Fibroblast of lung (primary cell): ENCODE measurements around the gene SIGLEC9. TPM values are rescaled to one million over a fixed set of nuclear protein-coding genes. Genes with fewer than 3 reads are reported as not detected.

Source experiments
- DNase-seq, 2 donors: peaks; one replicate each; pipeline versions ENCODE4 v3.0.0 to v3.0.0-alpha.2; 2010; ENCODE audit warnings: low read depth in 2 of 2
- H2AFZ ChIP-seq: 2 replicates; pipeline ENCODE4 v1.5.1; 2012; ENCODE audit warnings: low read length, control low read depth, inconsistent platforms
- H3K27ac ChIP-seq: 2 replicates; pipeline ENCODE4 v1.5.1; 2011; ENCODE audit warnings: low read length, control low read depth; ENCODE audit not compliant: insufficient read depth
- H3K27me3 ChIP-seq: 2 replicates; pipeline ENCODE4 v1.5.1; 2011; ENCODE audit warnings: mild to moderate bottlenecking, low read length; ENCODE audit not compliant: control insufficient read depth, insufficient read depth
- H3K36me3 ChIP-seq: 2 replicates; pipeline ENCODE4 v1.5.1; 2011; ENCODE audit warnings: low read length; ENCODE audit not compliant: control insufficient read depth, insufficient read depth
- H3K4me1 ChIP-seq: 2 replicates; pipeline ENCODE4 v1.5.1; 2011; ENCODE audit warnings: low read length; ENCODE audit not compliant: control insufficient read depth, insufficient read depth; ENCODE audit errors: extremely low read depth
- H3K4me2 ChIP-seq: 2 replicates; pipeline ENCODE4 v1.5.1; 2011; ENCODE audit warnings: low read length, control low read depth; ENCODE audit not compliant: insufficient read depth; ENCODE audit errors: extremely low read depth
- H3K4me3 ChIP-seq, 4 experiments: fragments of 200-600 bp in 1 of 4; sonication (generic) in 1 of 4; replicated peaks in 1 of 4; 2 replicates each; pipeline ENCODE4 v1.5.1; 2011 to 2016; ENCODE audit warnings: low read length in 4 of 4, low read depth in 3 of 4, mild to moderate bottlenecking in 3 of 4, control low read depth in 2 of 4, inconsistent platforms in 1 of 4, mixed read lengths in 1 of 4; ENCODE audit not compliant: insufficient read depth in 1 of 4; ENCODE audit errors: control extremely low read depth in 1 of 4
- H3K79me2 ChIP-seq: 2 replicates; pipeline ENCODE4 v1.5.1; 2012; ENCODE audit warnings: mild to moderate bottlenecking, low read length, inconsistent platforms; ENCODE audit not compliant: control insufficient read depth, insufficient read depth
- H3K9ac ChIP-seq: 2 replicates; pipeline ENCODE4 v1.5.1; 2011; ENCODE audit warnings: mild to moderate bottlenecking, low read length, control low read depth; ENCODE audit not compliant: insufficient read depth
- H3K9me3 ChIP-seq: 2 replicates; pipeline ENCODE4 v1.5.1; 2012; ENCODE audit warnings: low read depth, low read length; ENCODE audit not compliant: control insufficient read depth, insufficient read depth
- H4K20me1 ChIP-seq: 2 replicates; pipeline ENCODE4 v1.5.1; 2011; ENCODE audit warnings: low read length; ENCODE audit not compliant: control insufficient read depth, insufficient read depth; ENCODE audit errors: extremely low read depth
- EZH2 ChIP-seq: IDR thresholded peaks from 2 replicates; pipeline ENCODE4 v1.5.1; 2012; ENCODE audit warnings: low read length, control low read depth, mild to moderate bottlenecking; ENCODE audit errors: missing control alignments
- polyA plus RNA-seq, 2 donors: library from polyadenylated mRNA; depleted of rRNA in 1 of 2; stranded (reverse) in 1 of 2; unstranded in 1 of 2; fragments of >200 nt; gene quantifications; 2 replicates each; pipeline ENCODE4 v1.2.1, GENCODE V29; 2011 to 2012; ENCODE audit warnings: missing spikeins in 1 of 2
- total RNA-seq: library from RNA; depleted of rRNA; stranded (reverse); fragments of >200 nt; gene quantifications from 2 replicates; pipeline ENCODE4 v1.2.1, GENCODE V29; 2014
- TF ChIP-seq, protein P1 (sequence below), 2 donors: IDR thresholded peaks in 1 of 2; conservative IDR thresholded peaks in 1 of 2; 1 replicate in 1 of 2; 2 replicates in 1 of 2; pipeline ENCODE4 v1.5.1; 2011 to 2012; ENCODE audit warnings: low read length in 2 of 2, control low read depth in 1 of 2, inconsistent platforms in 1 of 2, low read depth in 1 of 2, mild to moderate bottlenecking in 1 of 2

Gene SIGLEC9
- total and polyA plus RNA-seq, 2 donors (not counting 1 experiment from before 2014, with no cell fraction given), result not detected

DNA sequence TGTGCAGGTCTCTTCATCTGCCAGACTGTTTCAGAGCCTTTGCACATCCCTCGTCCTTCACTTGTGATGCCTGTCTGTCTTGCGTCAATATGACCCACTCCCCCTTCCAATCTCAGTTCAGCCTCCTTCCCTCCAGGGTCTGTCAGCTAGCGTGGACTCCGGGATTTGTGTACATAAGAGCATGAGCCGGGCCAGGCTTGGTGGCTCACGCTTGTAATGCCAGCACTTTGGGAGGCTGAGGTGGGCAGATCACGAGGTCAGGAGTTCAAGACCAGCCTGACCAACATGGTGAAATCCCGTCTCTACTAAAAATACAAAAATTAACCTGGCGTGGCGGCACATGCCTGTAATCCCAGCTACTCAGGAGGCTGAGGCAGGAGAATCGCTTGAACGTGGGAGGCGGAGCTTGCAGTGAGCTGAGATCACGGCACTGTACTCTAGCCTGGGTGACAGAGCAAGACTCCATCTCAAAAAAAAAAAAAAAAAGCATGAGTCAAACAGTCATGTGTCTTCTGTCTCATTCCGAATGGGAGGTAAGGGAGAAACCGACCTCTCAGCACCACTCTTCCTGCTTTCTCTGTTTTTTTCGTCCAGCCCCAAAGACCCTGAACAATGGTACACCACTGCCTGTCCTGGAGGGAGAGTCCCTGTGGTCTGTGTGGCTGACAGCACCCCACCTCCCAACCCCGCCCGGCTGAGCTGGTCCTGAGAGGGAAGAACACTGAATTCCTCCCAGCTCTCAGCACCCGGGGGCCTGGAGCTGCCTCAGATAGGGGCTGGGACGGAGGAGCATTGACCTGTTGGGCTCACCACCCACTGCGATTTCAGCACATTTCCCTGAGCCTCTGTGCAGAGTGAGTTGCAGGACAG lies 2.4 kb upstream of the SIGLEC9 start:
- Histone ChIP-seq H3K79me2 (no peaks in the 10 kb centered on the region), H3K4me3 (no peak overlapping the region), H3K27me3 (no peaks in the 10 kb centered on the region), H2AFZ (no peak overlapping the region), H3K9ac (no peak overlapping the region), H4K20me1 (no peaks in the 10 kb centered on the region), H3K9me3 (no peaks in the 10 kb centered on the region), H3K4me2 (no peak overlapping the region), H3K27ac (no peak overlapping the region), H3K36me3 (no peaks in the 10 kb centered on the region), H3K4me1 (no peaks in the 10 kb centered on the region)
- no peak for DNase-seq
- no peak for TF ChIP-seq EZH2
- TF ChIP-seq, protein P1, sequence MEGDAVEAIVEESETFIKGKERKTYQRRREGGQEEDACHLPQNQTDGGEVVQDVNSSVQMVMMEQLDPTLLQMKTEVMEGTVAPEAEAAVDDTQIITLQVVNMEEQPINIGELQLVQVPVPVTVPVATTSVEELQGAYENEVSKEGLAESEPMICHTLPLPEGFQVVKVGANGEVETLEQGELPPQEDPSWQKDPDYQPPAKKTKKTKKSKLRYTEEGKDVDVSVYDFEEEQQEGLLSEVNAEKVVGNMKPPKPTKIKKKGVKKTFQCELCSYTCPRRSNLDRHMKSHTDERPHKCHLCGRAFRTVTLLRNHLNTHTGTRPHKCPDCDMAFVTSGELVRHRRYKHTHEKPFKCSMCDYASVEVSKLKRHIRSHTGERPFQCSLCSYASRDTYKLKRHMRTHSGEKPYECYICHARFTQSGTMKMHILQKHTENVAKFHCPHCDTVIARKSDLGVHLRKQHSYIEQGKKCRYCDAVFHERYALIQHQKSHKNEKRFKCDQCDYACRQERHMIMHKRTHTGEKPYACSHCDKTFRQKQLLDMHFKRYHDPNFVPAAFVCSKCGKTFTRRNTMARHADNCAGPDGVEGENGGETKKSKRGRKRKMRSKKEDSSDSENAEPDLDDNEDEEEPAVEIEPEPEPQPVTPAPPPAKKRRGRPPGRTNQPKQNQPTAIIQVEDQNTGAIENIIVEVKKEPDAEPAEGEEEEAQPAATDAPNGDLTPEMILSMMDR (conservative IDR thresholded peaks at IDR 0.05 in 1 of 2, IDR thresholded peaks at IDR 0.05 in 1 of 2; ENCODE audit: low read depth in 1 of 2, low read length in 2 of 2), result no peak

DNA sequence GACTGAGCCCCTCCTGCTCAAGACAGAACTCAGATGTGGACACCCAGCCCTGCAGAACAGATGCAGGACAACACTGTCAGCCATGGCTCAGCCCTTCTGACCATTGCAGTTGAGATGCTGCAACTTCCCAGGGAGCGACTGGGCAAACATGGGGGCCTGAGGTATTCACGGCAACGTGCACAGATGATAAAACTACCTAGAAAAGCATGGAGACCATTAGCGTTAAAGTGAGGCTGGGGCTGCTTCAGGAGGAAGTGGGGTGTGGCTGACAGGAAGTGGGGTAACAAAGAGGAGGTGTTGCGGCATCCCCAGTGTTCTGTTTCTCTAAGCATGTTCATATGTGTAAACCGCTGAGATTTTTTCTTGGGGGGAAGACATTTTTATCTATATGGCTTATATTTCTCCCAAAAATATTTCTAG lies 1.3 kb upstream of the SIGLEC9 start:
- Histone ChIP-seq H3K36me3 (no peaks in the 10 kb centered on the region), H2AFZ (no peak overlapping the region), H4K20me1 (no peaks in the 10 kb centered on the region), H3K27ac (no peak overlapping the region), H3K9ac (no peak overlapping the region), H3K79me2 (no peaks in the 10 kb centered on the region), H3K4me1 (no peaks in the 10 kb centered on the region), H3K4me3 (no peak overlapping the region), H3K4me2 (no peak overlapping the region), H3K9me3 (no peaks in the 10 kb centered on the region), H3K27me3 (no peaks in the 10 kb centered on the region)
- TF ChIP-seq, protein P1 (conservative IDR thresholded peaks at IDR 0.05 in 1 of 2, IDR thresholded peaks at IDR 0.05 in 1 of 2; ENCODE audit: low read depth in 1 of 2, low read length in 2 of 2), result no peak
- TF ChIP-seq EZH2, result no peak
- DNase-seq, result no peak

DNA sequence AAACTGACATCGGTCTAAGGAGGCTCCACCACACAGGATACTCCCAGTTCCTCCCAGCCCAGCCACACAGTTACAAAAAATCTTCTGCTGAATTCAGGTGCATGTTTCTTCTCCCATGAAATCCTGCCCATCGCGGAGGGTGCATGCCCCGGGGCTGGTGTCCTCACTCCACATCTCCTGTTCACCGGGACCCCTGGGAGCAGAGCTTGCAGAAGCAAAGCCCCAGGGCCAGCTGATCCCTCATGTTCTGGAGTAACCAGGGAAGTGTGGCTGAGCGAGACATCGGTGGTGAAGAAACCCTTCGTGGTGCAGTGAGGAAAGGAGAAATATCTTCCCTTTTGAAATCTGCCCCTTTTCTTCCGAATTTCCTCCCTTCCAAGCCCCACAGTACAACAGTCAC lies 904 bp upstream of the SIGLEC9 start:
- Histone ChIP-seq H3K36me3 (no peaks in the 10 kb centered on the region), H2AFZ (no peak overlapping the region), H3K27me3 (no peaks in the 10 kb centered on the region), H3K27ac (no peak overlapping the region), H3K9me3 (no peaks in the 10 kb centered on the region), H3K9ac (no peak overlapping the region), H3K4me1 (no peaks in the 10 kb centered on the region), H3K79me2 (no peaks in the 10 kb centered on the region), H4K20me1 (no peaks in the 10 kb centered on the region), H3K4me2 (no peak overlapping the region), H3K4me3 (no peak overlapping the region)
- TF ChIP-seq EZH2, result no peak
- TF ChIP-seq, protein P1 (conservative IDR thresholded peaks at IDR 0.05 in 1 of 2, IDR thresholded peaks at IDR 0.05 in 1 of 2; ENCODE audit: low read depth in 1 of 2, low read length in 2 of 2), result no peak
- no peak for DNase-seq
